ENCODE results near the gene DNMT3B.

Gene DNMT3B

GRCh38 chr20:32820698-32821377 lies 58.7 kb downstream of the DNMT3B start:
- no peak for DNase-seq (ENCODE audit: low read depth in 2 of 2, low spot score in 1 of 2)

GRCh38 chr20:32822225-32822624 lies 60.0 kb downstream of the DNMT3B start:
- no peak for DNase-seq (ENCODE audit: low read depth in 2 of 2, low spot score in 1 of 2)

- DNase-seq (ENCODE audit: low read depth in 2 of 2, low spot score in 1 of 2) = no peak
Observed at GRCh38 chr20:32823078-32823477, 60.9 kb downstream of the DNMT3B start.

- DNase-seq (ENCODE audit: low read depth in 2 of 2, low spot score in 1 of 2) = no peak
Observed at GRCh38 chr20:32823737-32824588, 61.8 kb downstream of the DNMT3B start.

GRCh38 chr20:32828029-32828680 lies 66.0 kb downstream of the DNMT3B start:
- DNase-seq (ENCODE audit: low read depth in 2 of 2, low spot score in 1 of 2) = no peak

GRCh38 chr20:32829311-32830005 lies 67.3 kb downstream of the DNMT3B start:
- no peak for DNase-seq (ENCODE audit: low read depth in 2 of 2, low spot score in 1 of 2)

GRCh38 chr20:32830437-32830836 lies 68.3 kb downstream of the DNMT3B start:
- no peak for DNase-seq (ENCODE audit: low read depth in 2 of 2, low spot score in 1 of 2)

- DNase-seq (ENCODE audit: low read depth in 2 of 2, low spot score in 1 of 2) = no peak
Observed at GRCh38 chr20:32831982-32832381, 69.8 kb downstream of the DNMT3B start.

- DNase-seq (ENCODE audit: low read depth in 2 of 2, low spot score in 1 of 2) = no peak
Observed at GRCh38 chr20:32832664-32833063, 70.5 kb downstream of the DNMT3B start.

- no peak for DNase-seq (ENCODE audit: low read depth in 2 of 2, low spot score in 1 of 2)
Observed at GRCh38 chr20:32834972-32835371, 72.8 kb downstream of the DNMT3B start.

- no peak for DNase-seq (ENCODE audit: low read depth in 2 of 2, low spot score in 1 of 2)
Observed at GRCh38 chr20:32837157-32837556, 75.0 kb downstream of the DNMT3B start.

- no peak for DNase-seq (ENCODE audit: low read depth in 2 of 2, low spot score in 1 of 2)
Observed at GRCh38 chr20:32839227-32839981, 77.2 kb downstream of the DNMT3B start.

GRCh38 chr20:32839982-32840285 lies 77.7 kb downstream of the DNMT3B start:
- DNase-seq (ENCODE audit: low read depth in 2 of 2, low spot score in 1 of 2) = no peak

GRCh38 chr20:32841174-32841573 lies 79.0 kb downstream of the DNMT3B start:
- no peak for DNase-seq (ENCODE audit: low read depth in 2 of 2, low spot score in 1 of 2)

GRCh38 chr20:32841632-32842031 lies 79.4 kb downstream of the DNMT3B start:
- DNase-seq (ENCODE audit: low read depth in 2 of 2, low spot score in 1 of 2) = no peak

GRCh38 chr20:32842688-32843524 lies 80.7 kb downstream of the DNMT3B start:
- DNase-seq (ENCODE audit: low read depth in 2 of 2, low spot score in 1 of 2) = no peak

GRCh38 chr20:32845786-32846185 lies 83.6 kb downstream of the DNMT3B start:
- no peak for DNase-seq (ENCODE audit: low read depth in 2 of 2, low spot score in 1 of 2)

GRCh38 chr20:32846852-32847251 lies 84.7 kb downstream of the DNMT3B start:
- no peak for DNase-seq (ENCODE audit: low read depth in 2 of 2, low spot score in 1 of 2)

- DNase-seq (ENCODE audit: low read depth in 2 of 2, low spot score in 1 of 2) = no peak
Observed at GRCh38 chr20:32847964-32848363, 85.8 kb downstream of the DNMT3B start.

- DNase-seq (ENCODE audit: low read depth in 2 of 2, low spot score in 1 of 2) = no peak
Observed at GRCh38 chr20:32848846-32849245, 86.7 kb downstream of the DNMT3B start.
